IMR-90 (cell line): ENCODE data around the gene UXS1. TPM values are rescaled to one million over a fixed set of nuclear protein-coding genes. Genes with fewer than 3 reads are reported as not detected.
"Not testable (repeated sequence)": the region's sequence is repeated elsewhere in the genome, so short reads cannot be mapped to it uniquely, and the experiment has no call there.

ENCODE experiments used
- ATAC-seq: fragments of 200-7000 bp; cut with Tn5 transposase; 2 replicates; pipeline ENCODE4 v1.9.1; 2020; ENCODE audit warnings: low read depth, mild to moderate bottlenecking, moderate library complexity
- BruUV-seq: library from RNA; stranded (reverse); fragments of 400-500 nt; replicated peaks from 2 replicates; lab custom pipeline; 2021; lab: Mats Ljungman, UMichigan
- CTCF ChIA-PET: fragments of 300-600 bp; formaldehyde crosslinking; extraction: SDS; loops from one replicate; lab custom pipeline; 2021; ENCODE audit warnings: antibody characterized with exemption; lab: Yijun Ruan, JAX
- POLR2A ChIA-PET: fragments of 300-600 bp; sonication (Branson Sonifier 250); formaldehyde crosslinking; loops from one replicate; lab custom pipeline; 2022; ENCODE audit warnings: antibody characterized with exemption; ENCODE audit not compliant: unreplicated experiment; lab: Charles Lee
- DNase-seq: peaks from one replicate; pipeline ENCODE4 v3.0.0; 2013
- H2AFZ ChIP-seq: replicated peaks from 2 replicates; pipeline ENCODE3; 2013; ENCODE audit warnings: low read length, mild to moderate bottlenecking; ENCODE audit not compliant: poor library complexity
- H2AK5ac ChIP-seq: 2 replicates; pipeline ENCODE4 v1.6.1; 2013; ENCODE audit warnings: low read depth, low read length, inconsistent platforms
- H2AK9ac ChIP-seq: replicated peaks from 2 replicates; pipeline ENCODE3; 2013; ENCODE audit warnings: mild to moderate bottlenecking, low read depth, low read length, moderate library complexity; ENCODE audit not compliant: poor library complexity
- H2BK120ac ChIP-seq: 2 replicates; pipeline ENCODE4 v1.6.1; 2013; ENCODE audit warnings: low read depth, low read length, inconsistent platforms
- H2BK15ac ChIP-seq: 3 replicates; pipeline ENCODE4 v1.6.1; 2013; ENCODE audit warnings: low read depth, low read length, inconsistent platforms
- H2BK20ac ChIP-seq: 2 replicates; pipeline ENCODE4 v1.6.1; 2013; ENCODE audit warnings: low read depth, mild to moderate bottlenecking, inconsistent platforms, low read length, moderate library complexity
- H2BK5ac ChIP-seq: 2 replicates; pipeline ENCODE4 v1.6.1; 2013; ENCODE audit warnings: mild to moderate bottlenecking, low read depth, low read length, inconsistent platforms; ENCODE audit not compliant: poor library complexity, severe bottlenecking
- H3K14ac ChIP-seq: replicated peaks from 2 replicates; pipeline ENCODE4 v1.6.1; 2013; ENCODE audit warnings: low read depth, low read length, inconsistent platforms
- H3K18ac ChIP-seq: 2 replicates; pipeline ENCODE4 v1.6.1; 2013; ENCODE audit warnings: low read depth, low read length, control low read depth
- H3K23ac ChIP-seq: 2 replicates; pipeline ENCODE4 v1.6.1; 2013; ENCODE audit warnings: low read depth, low read length, inconsistent platforms
- H3K27ac ChIP-seq: 2 replicates; pipeline ENCODE4 v1.5.1; 2013; ENCODE audit warnings: mild to moderate bottlenecking, control low read depth, low read length; ENCODE audit not compliant: insufficient read depth
- H3K27me3 ChIP-seq: 2 replicates; pipeline ENCODE4 v1.6.1; 2013; ENCODE audit warnings: low read length; ENCODE audit not compliant: control insufficient read depth, insufficient read depth
- H3K36me3 ChIP-seq: 2 replicates; pipeline ENCODE4 v1.6.1; 2013; ENCODE audit warnings: low read length, mixed read lengths; ENCODE audit not compliant: control insufficient read depth, insufficient read depth
- H3K4ac ChIP-seq: 2 replicates; pipeline ENCODE4 v1.6.1; 2013; ENCODE audit warnings: low read depth, low read length, inconsistent platforms
- H3K4me1 ChIP-seq: 2 replicates; pipeline ENCODE4 v1.6.1; 2013; ENCODE audit warnings: low read length, mixed read lengths; ENCODE audit not compliant: control insufficient read depth, insufficient read depth
- H3K4me2 ChIP-seq: 2 replicates; pipeline ENCODE4 v1.6.1; 2013; ENCODE audit warnings: low read depth, mild to moderate bottlenecking, control low read depth, low read length, moderate library complexity
- H3K4me3 ChIP-seq: 2 replicates; pipeline ENCODE4 v1.5.1; 2013; ENCODE audit warnings: low read depth, mild to moderate bottlenecking, control low read depth, low read length, moderate library complexity; ENCODE audit not compliant: insufficient read depth
- H3K56ac ChIP-seq: 2 replicates; pipeline ENCODE4 v1.6.1; 2013; ENCODE audit warnings: low read length, inconsistent platforms; ENCODE audit not compliant: insufficient read depth; ENCODE audit errors: extremely low read depth
- H3K79me1 ChIP-seq, 2 experiments: 2 replicates each; pipeline ENCODE4 v1.6.1; 2013; ENCODE audit warnings: low read length in 2 of 2, inconsistent platforms in 1 of 2, low read depth in 1 of 2
- H3K9ac ChIP-seq: 2 replicates; pipeline ENCODE4 v1.6.1; 2013; ENCODE audit warnings: low read depth, low read length, control low read depth
- H3K9me1 ChIP-seq: 2 replicates; pipeline ENCODE4 v1.6.1; 2013; ENCODE audit warnings: low read length, inconsistent platforms; ENCODE audit not compliant: insufficient read depth
- H3K9me3 ChIP-seq: 2 replicates; pipeline ENCODE4 v1.6.1; 2013; ENCODE audit warnings: low read length; ENCODE audit not compliant: control insufficient read depth, insufficient read depth
- H4K20me1 ChIP-seq: 2 replicates; pipeline ENCODE4 v1.6.1; 2013; ENCODE audit warnings: low read length, inconsistent platforms; ENCODE audit not compliant: insufficient read depth
- H4K5ac ChIP-seq: 2 replicates; pipeline ENCODE4 v1.6.1; 2013; ENCODE audit warnings: mild to moderate bottlenecking, low read depth, low read length, control low read depth
- H4K8ac ChIP-seq, 2 experiments: 2 replicates each; pipeline ENCODE4 v1.6.1; 2013; ENCODE audit warnings: low read depth in 2 of 2, low read length in 2 of 2, control low read depth in 1 of 2, inconsistent platforms in 1 of 2
- H4K91ac ChIP-seq: 2 replicates; pipeline ENCODE4 v1.6.1; 2013; ENCODE audit warnings: low read depth, low read length, inconsistent platforms; ENCODE audit not compliant: insufficient read depth
- MAFK ChIP-seq: IDR thresholded peaks from 2 replicates; pipeline ENCODE4 v1.6.1; 2012; ENCODE audit warnings: low read depth, low read length, improper control_type of control experiment
- WGBS, 2 experiments: methylation state at CpG; one replicate each; pipeline versions ENCODE4 v1.1.5 to v1.1.7; 2013; ENCODE audit warnings: missing lambda C conversion rate in 2 of 2; ENCODE audit not compliant: insufficient read length in 1 of 2; ENCODE audit errors: extremely low coverage in 2 of 2; 5-methylcytosine and 5-hydroxymethylcytosine counted together
- dilution Hi-C: fragments of 300-500 bp; cut with HindIII; formaldehyde crosslinking; loops from one replicate; pipeline ENCODE4 v1.14.3; 2018; ENCODE audit warnings: low sequenced_read_pairs; ENCODE audit not compliant: unreplicated experiment
- in situ Hi-C: fragments of 300-500 bp; cut with MboI; formaldehyde crosslinking; loops from 3 replicates; pipeline ENCODE4 v1.14.3; 2019; ENCODE audit warnings: low sequenced_read_pairs, inconsistent platforms, mixed read lengths
- intact Hi-C: fragments of 100-400 bp; cut with micrococcal nuclease; formaldehyde crosslinking; loops from 2 replicates; pipeline ENCODE4 v1.10.0; 2022
- polyA plus RNA-seq, 3 experiments: library from polyadenylated mRNA; depleted of rRNA; stranded (reverse); fragments of >200 nt; gene quantifications; 2 replicates each; pipeline ENCODE4 v1.2.3, GENCODE V29; 2012; ENCODE audit warnings: low replicate concordance in 1 of 3
- total RNA-seq: library from RNA; depleted of rRNA; stranded (reverse); fragments of >200 nt; gene quantifications from 2 replicates; pipeline ENCODE4 v1.2.3, GENCODE V29; 2012

UXS1 gene
- total and polyA plus RNA-seq, 2 of the 4 experiments (the other 2 are of a cell fraction) = 33.7 to 54.3 TPM

- H3K4me2 ChIP-seq, H3K36me3 ChIP-seq, H3K27ac ChIP-seq, H2BK20ac ChIP-seq, H3K27me3 ChIP-seq, H3K9ac ChIP-seq, H3K18ac ChIP-seq, H4K20me1 ChIP-seq, H3K9me1 ChIP-seq, H3K79me1 ChIP-seq, CTCF ChIA-PET, H3K23ac ChIP-seq, H4K5ac ChIP-seq, H2BK120ac ChIP-seq, H2AFZ ChIP-seq, H3K14ac ChIP-seq, H3K4ac ChIP-seq, H3K56ac ChIP-seq, H4K91ac ChIP-seq, dilution Hi-C loops, H2BK15ac ChIP-seq, H4K8ac ChIP-seq, intact Hi-C loops, H2BK5ac ChIP-seq, DNase-seq, H3K4me1 ChIP-seq, H3K9me3 ChIP-seq, H2AK9ac ChIP-seq, BruUV-seq, H2AK5ac ChIP-seq, in situ Hi-C loops, POLR2A ChIA-PET, H3K4me3 ChIP-seq, ATAC-seq: not testable (repeated sequence)
- 60% methylated on average over 1 of the region's 5 CpGs; no CpG with 5 or more reads in 1 of the 2 experiments for WGBS, 2 experiments
- 0 out of 2 replicates have a peak, but pooled peaks have one; percentile 30 for TF ChIP-seq MAFK
These were observed 28.0 kb upstream of the UXS1 start for GRCh38 chr2:106222057-106222456.
